HG02870 (cell line): ENCODE measurements around the gene ABCA12.
"Not testable (repeated sequence)": the region's sequence is repeated elsewhere in the genome, so short reads cannot be mapped to it uniquely, and the experiment has no call there.

Source experiments
- ATAC-seq: cut with Tn5 transposase; IDR thresholded peaks from one replicate; pipeline ENCODE4 v1.9.1; 2021; ENCODE audit warnings: mild to moderate bottlenecking, moderate library complexity; ENCODE audit not compliant: unreplicated experiment

ABCA12 gene, protein sequence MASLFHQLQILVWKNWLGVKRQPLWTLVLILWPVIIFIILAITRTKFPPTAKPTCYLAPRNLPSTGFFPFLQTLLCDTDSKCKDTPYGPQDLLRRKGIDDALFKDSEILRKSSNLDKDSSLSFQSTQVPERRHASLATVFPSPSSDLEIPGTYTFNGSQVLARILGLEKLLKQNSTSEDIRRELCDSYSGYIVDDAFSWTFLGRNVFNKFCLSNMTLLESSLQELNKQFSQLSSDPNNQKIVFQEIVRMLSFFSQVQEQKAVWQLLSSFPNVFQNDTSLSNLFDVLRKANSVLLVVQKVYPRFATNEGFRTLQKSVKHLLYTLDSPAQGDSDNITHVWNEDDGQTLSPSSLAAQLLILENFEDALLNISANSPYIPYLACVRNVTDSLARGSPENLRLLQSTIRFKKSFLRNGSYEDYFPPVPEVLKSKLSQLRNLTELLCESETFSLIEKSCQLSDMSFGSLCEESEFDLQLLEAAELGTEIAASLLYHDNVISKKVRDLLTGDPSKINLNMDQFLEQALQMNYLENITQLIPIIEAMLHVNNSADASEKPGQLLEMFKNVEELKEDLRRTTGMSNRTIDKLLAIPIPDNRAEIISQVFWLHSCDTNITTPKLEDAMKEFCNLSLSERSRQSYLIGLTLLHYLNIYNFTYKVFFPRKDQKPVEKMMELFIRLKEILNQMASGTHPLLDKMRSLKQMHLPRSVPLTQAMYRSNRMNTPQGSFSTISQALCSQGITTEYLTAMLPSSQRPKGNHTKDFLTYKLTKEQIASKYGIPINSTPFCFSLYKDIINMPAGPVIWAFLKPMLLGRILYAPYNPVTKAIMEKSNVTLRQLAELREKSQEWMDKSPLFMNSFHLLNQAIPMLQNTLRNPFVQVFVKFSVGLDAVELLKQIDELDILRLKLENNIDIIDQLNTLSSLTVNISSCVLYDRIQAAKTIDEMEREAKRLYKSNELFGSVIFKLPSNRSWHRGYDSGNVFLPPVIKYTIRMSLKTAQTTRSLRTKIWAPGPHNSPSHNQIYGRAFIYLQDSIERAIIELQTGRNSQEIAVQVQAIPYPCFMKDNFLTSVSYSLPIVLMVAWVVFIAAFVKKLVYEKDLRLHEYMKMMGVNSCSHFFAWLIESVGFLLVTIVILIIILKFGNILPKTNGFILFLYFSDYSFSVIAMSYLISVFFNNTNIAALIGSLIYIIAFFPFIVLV (N-terminal part only)

DNA sequence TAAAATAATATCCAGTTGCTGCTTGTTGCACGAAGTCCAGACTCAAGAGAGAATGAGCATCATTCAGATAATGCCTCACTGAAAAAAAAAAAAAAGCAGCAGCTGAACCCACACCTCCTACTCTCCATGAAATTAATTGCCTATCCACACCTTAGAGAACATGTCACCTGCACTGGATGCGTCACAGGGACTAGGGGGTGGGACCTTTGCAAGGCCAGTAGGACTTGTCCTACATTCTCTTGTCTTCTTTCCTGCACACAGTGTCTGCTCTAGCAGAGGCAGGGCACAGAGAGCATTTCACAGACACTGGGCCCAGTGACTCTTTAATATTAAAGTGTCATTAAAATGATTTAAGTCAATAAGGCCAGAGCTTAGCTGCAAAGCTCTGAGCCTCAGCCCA is at the start of gene ABCA12:
ABCA12 (minus strand) TSS at position 148 of the 400 bp plus-strand sequence. CDS start 418 bp downstream, outside the sequence.
- ATAC-seq = no peak

DNA sequence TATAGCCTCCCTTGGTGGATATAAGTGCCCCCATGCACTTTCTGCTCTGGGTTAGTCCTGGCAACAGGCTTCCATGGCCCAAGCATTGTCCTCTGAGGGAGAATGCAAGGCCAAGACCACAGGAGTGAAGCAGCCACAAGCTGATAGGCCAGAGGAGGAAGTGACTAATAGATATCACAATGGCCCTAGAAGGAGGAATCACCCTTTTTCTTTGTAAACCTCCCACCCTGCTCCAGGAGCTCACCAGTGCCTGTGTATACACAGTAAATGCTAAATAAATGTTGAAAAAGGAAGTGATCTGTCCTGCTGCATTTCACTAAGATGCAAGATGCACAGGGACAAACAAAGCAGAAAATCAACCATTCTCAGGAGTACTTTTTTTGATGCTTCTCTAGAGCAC is 49.7 kb upstream of the ABCA12 start:
- no peak for ATAC-seq

DNA sequence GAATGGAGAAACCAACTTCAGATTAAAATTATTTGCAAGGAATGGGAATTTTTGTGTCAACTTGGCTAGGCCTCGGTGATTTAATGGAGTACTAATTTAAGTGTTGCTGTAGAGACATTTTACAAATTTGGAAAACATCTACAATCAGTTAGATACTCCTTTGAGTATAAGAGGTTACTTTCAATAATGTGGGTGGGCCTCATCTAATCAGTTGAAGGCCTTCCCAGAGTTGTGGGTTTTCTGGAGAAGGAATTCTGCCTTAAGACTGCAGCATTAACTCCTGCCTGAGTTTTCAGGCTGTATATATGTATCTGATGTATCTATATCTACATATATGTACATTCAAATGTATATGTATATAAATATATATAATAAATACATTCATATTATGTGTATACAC is 47.6 kb upstream of the ABCA12 start:
- no peak for ATAC-seq

DNA sequence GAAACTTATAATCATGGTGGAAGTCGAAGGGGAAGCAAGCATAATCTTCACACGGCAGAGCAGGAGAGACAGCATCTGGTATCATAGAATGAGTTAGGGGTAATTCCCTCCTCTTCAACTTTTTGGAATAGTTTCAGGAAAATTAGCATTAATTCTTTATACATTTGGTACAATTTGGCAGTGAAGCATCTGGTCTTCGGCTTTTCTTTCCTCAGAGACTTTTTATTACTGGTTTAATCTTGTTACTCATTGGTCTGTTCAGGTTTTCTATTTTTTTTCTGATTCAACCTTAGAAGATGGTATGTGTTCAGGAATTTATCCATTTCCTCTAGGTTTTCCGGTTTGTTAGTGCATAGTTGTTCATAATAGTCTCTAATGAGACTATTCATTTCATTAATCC is 39.7 kb upstream of the ABCA12 start:
- no peak for ATAC-seq

DNA sequence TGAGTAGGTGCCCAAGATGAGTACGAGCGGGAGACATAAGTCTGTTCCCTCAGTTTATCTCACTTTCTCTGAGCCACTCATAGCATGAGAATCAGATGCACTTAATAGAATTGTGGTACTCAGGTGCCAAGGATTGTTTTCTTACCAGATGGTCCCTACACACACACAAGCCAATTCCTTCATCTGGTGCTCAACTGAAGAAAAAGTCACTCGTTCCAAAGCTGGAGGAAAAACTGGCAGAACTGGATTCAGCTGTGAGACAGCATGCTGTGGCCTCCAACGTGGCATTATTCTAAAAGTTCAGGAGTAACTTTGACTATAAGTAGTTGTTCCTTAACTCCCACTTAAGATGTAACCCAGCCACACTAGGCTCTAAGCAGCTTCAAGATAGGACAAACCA is 33.4 kb upstream of the ABCA12 start:
- no peak for ATAC-seq

DNA sequence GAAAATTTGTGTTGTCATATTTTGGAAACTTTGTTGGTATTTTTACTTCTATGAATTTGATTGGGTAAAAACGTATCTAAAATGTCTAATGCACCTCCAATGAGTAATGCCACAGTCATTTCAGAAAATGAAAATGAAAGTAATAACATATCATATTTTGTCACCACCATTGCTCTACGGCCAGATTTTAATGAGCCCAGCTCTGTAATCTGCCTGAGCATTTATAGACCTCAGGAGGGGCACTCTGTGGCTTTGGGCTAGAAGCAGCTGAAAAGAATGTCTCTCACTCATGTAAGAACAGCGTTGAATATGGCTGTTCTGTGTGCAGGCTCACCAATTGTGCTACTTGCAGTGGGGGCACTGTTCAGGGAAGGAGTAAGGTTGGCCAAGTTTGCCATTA is 32.7 kb upstream of the ABCA12 start:
- ATAC-seq = peak; percentile 57

DNA sequence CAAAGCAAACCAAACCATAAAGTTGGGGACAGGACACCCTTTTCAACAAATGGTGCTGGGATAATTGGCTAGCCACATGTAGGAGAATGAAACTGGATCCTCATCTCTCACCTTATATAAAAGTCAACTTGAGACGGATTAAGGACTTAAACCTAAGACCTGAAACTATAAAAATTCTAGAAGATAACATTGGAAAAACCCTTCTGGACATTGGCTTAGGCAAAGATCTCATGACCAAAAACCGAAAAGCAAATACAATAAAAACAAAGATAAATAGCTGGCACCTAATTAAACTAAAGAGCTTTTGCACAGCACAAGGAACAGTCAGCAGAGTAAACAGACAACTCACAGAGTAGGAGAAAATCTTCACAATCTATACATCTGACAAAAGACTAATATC is 28.1 kb upstream of the ABCA12 start:
- ATAC-seq = not testable (repeated sequence)

DNA sequence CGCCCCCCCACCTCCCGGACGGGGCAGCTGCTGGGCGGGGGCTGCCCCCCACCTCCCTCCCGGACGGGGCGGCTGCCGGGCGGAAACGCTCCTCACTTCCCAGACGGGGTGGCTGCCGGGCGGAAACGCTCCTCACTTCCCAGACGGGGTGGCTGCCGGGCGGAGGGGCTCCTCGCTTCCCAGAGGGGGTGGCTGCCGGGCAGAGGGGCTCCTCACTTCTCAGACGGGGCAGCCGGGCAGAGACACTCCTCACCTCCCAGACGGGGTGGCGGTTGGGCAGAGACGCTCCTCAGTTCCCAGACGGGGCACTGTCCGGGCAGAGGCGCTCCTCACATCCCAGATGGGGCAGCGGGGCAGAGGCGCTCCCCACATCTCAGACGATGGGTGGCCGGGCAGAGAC is 24.9 kb upstream of the ABCA12 start:
- ATAC-seq = not testable (repeated sequence)

DNA sequence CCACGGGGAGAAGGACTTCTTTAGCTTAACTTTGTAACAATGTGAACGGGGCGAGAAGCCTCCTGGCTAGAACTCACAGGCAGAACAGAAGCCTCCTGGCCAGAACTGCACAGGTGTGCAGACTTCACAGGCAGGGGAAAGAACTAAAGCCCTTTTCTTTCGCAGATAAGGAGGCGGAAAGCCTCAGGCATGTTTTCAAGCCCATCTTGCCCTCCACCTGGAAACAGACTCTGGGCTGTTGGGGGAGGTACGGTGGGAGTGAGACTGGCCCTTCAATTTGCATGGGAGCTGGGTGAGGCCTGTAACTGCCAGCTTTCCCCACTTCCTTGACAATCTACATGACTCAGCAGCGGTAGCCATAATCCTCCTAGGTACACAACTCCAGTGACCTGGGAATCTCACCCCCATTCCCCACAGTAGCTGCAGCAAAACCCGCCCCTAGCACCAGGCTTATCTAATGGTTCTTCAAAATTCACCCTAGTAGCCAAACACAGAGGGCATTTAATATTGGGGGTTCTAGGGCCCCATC is 22.9 kb upstream of the ABCA12 start:
- no peak for ATAC-seq

DNA sequence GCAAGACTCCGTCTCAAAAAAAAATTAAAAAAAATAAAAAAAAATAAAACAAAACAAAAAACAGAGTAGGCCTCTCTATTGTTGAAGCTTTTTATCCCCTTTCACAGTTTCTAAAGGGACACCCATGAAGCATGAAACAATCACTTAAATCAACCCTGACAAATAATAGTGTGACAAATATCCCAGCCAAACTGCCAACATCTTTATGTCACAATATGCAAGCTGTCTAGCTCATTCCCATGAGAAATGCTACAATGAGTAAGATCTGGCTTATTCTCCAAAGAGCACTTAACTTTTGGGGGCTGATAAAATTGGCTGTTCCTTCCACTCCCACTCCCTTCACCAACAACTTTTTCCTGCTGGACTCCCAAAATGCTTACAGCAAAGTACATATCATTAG is 21.7 kb upstream of the ABCA12 start:
- ATAC-seq = no peak

DNA sequence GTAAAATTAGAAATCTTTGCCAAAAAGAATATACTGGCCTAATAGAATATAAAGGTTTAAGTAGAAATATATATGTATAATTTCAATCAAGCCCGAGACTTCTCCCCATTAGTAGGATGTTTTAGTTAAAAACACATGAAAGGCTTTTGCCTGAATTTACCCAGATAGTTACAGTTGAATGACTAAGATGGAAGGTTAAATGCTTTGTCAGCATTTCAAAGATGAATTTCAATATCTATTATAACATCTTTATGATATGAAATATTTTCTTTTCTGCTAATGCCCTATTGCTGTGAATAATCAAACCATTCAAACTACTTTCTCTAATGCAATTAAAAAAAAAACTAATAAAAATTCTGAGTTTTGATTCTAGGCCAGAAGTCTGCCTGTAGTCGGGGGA is 18.0 kb upstream of the ABCA12 start:
- ATAC-seq = no peak

DNA sequence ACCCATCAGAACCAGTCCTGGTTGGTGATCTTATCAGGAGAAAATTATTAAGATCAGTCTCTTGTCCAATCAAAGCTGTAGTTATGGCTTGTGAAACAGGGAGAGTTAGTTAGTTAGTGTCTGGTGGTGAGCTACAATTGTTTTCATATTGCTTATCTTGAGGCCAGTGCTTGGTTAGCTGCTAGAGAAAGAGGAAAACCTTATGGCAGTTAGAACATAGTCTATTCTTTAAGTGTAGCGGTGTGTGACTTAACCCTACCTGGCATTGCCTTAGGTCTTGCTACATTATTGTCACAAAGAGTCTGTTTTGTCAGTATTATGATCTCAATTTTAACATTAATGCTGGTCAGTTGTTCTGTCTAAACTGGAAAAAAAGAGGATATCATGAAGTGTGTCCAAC is 11.5 kb upstream of the ABCA12 start:
- no peak for ATAC-seq

DNA sequence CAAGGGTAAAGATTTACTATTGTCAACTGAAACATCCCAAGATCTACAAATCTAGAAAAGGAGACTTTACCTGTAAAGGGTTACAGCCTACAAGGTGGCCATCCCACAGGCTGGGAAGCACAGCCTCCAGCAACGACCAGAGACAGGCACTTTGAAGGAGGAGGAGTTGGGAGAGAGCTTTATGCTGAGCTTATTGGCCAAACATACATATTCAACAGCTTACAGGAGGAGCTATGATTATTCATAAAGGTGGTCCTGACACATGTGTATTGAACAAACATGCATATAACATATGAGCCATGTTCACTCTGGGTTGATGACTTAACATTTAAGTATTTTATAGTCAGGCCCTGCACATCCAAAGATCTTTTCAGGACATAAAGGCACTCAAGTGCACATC is 11.1 kb upstream of the ABCA12 start:
- no peak for ATAC-seq

DNA sequence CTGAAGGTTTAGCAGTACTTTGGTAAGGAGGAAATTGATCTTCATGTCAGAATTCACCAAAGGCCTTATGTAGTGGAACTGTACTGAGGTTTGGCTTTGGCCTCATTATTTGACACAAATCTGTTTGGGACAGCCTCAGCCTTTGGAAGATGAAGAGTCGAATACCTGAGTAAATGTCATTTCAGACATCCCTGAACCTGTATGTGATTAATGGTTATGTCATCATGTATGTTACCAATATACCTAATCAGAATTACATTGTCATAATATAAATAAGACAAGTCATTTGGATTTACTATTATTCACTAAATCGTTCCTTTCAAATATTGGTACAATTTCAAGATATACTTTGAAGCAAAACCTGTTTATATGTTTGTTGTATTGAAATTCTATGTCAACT is 10.6 kb upstream of the ABCA12 start:
- ATAC-seq = no peak

DNA sequence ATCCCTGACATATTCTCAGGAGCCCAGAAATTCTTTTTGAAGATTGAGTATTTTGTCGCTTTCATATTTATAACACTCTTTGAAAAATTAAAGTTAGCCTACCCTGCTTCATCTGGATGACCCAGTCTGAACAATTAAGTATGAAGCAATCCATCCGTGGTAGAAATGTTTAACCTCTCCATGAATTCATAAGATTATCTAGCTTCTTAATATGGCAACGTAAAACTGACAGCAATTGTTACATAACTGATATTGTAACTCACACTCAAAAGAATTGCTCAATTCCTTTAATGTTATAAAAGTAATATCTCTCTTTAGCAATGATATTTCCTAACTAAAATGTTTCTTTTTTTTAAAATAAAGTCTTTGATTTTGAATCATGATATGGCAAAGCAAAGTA is 7.2 kb upstream of the ABCA12 start:
- no peak for ATAC-seq

DNA sequence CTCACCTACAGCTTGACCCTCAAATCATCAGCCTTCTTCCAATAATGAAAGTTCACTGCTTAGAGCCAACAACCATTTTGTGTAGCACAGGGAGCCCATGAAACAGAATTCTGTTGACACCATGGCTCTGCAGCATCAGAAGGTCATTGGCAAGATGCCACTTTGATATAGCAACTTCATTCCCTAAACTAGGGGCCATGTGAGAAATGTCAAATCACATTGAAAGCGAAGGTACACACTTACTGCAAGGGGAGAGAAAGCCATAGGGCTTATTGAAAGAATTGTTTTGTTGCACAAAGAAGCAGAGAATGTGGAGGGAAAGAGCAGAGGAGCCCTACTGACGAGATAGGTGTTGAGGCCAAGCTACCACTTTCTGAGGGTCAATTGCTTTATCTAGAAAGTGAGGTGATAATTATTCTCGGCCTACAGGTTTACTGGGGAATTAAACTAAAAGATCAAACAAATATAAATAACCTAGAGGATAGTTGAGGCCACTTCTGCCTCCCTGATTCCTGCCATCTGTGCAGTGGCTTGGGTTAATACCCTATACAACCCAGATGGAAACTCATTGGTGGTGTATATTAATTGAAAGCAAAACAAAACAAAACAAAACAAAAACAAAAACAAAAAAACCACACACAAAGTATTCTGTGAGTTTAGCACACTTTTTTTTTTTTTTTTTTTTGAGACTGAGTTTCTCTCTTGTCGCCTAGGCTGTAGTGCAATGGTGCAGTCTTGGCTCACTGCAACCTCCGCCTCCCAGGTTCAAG is 5.9 kb upstream of the ABCA12 start:
- no peak for ATAC-seq

DNA sequence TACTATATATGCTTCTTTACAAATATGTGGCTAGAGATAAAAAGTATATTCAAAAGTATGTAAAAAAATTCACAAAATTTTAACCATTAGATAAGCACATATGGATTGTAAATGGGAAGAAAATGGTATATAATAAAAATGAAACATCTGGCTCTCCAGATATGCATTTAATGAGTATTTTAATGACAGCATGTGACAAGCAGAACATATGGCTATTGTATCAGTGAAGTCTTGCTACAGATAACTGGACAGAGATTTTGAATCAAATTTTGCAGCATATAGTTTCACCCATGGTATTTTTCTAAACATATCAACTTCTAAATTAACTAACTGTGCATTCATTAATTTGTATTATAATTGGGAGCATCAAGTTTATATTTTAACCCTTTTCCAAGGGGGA is 5.0 kb upstream of the ABCA12 start:
- no peak for ATAC-seq

DNA sequence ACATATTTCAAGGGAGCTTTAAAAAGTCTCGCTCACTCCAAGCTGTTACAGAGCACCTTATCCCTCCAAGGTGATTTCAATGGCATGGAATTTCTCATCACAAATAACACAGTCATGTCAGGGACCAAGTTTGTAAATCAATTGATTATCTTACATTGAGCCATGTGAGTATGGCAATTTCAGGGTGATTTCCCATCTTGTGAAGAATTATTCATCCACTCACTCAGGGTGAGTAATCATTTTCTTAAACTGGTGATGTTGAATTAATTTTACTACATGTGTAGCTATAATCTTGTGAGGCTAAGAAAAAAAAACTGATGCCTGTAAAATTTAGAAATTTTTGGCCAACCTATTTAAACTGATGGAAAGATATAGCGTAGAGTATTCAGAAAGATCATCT is 3.3 kb upstream of the ABCA12 start:
- ATAC-seq = no peak

DNA sequence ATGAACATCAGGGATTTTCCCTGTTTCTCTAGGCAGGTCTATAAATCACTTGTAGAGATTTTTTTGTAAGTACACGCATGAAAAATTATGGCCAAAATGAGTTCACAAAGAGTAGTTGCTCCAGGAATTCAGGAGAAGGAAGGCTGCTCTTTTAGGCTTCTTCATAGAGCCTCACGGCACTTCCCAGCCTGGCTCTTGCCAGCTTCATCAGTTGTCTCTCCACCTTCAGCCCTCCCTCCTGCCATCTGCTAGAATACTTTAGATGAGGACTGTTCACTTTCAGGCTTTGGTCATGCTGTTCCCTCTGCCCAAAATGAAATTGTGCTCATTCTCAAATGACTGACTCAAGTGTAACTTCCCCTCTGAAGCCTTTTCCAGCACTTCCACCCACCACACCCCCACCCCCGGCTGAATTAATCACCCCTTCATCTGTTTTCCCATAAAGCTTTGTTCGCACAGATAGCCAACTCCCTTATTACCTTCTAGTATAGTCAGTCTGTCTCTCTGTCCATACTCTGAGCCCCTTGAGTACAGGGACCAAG is 1.8 kb upstream of the ABCA12 start:
- no peak for ATAC-seq

DNA sequence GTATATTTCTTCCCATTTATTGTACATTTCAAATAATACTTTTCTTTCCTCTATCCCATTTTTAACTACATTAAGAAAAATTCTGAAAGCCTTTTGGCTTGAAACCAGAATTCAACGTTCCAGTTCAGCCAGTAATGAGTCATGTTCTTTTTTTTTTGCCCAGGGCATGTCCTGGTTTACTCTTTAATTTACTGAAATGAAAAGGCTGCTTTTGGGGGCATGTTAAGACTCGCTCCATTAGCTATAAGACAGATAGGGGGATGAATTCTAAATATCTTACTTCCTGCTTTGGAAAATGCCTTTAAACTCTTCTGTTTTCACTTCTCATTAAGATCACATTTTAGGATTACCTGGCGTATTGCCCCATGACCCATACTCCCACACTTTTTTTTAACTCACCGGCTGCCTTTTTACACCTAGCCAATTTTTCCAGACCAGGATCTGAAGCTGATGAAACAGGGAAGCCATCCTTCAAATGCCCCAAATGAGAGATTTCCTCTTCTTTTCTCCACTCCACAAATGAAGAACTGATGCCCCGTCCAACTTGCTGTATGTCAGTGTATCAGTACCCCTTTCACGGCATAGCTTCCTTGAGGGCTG is 585 bp downstream of the ABCA12 start:
- peak; percentile 46 for ATAC-seq
